Endothelial cell of umbilical vein (primary cell): Measurements from ENCODE around the gene PCED1B. TPM values are rescaled to one million over a fixed set of nuclear protein-coding genes. Genes with fewer than 3 reads are reported as not detected.
A peak's percentile ranks its signal among the peaks of the same experiment; 100 is the strongest.

Experiments
- BruUV-seq: library from RNA; stranded (reverse); fragments of 400-500 nt; replicated peaks from 2 replicates; lab custom pipeline; 2021; lab: Mats Ljungman, UMichigan
- CTCF ChIA-PET: fragments of 300-600, 350-600 bp; sonication (Branson Sonifier 250); formaldehyde crosslinking; loops from one replicate; lab custom pipeline; 2021; ENCODE audit warnings: antibody characterized with exemption, inconsistent platforms; lab: Charles Lee
- POLR2A ChIA-PET: fragments of 300-600, 350-600 bp; sonication (Branson Sonifier 250); formaldehyde crosslinking; loops from one replicate; lab custom pipeline; 2021; ENCODE audit warnings: antibody characterized with exemption, inconsistent platforms; lab: Charles Lee
- DNase-seq: peaks from one replicate; pipeline ENCODE4 v3.0.0-alpha.2; 2011; ENCODE audit warnings: low read depth, low spot score
- FAIRE-seq: peaks from 2 replicates; lab custom pipeline; 2011; peaks lifted over from hg19 to GRCh38; lab: Jason Lieb, UNC
- H2AFZ ChIP-seq: 2 replicates; pipeline ENCODE4 v1.6.0; 2012; ENCODE audit warnings: low read depth, low read length, control low read depth, inconsistent platforms
- H3K27ac ChIP-seq: 2 replicates; pipeline ENCODE4 v1.5.1; 2011; ENCODE audit warnings: low read depth, mild to moderate bottlenecking, control low read depth, low read length, moderate library complexity; ENCODE audit not compliant: insufficient read depth
- H3K27me3 ChIP-seq, 2 experiments: 2 replicates each; pipeline versions ENCODE4 v1.6.0 to v1.6.1; 2011; ENCODE audit warnings: low read length in 2 of 2, mixed read lengths in 1 of 2; ENCODE audit not compliant: control insufficient read depth in 2 of 2, insufficient read depth in 2 of 2
- H3K36me3 ChIP-seq, 2 experiments: 2 replicates in 1 of 2; 3 replicates in 1 of 2; pipeline ENCODE4 v1.5.1; 2011; ENCODE audit warnings: low read length in 2 of 2, mild to moderate bottlenecking in 1 of 2, moderate library complexity in 1 of 2; ENCODE audit not compliant: control insufficient read depth in 2 of 2, insufficient read depth in 2 of 2; ENCODE audit errors: extremely low read depth in 1 of 2
- H3K4me1 ChIP-seq: 3 replicates; pipeline ENCODE4 v1.5.1; 2011; ENCODE audit warnings: mild to moderate bottlenecking, low read length; ENCODE audit not compliant: control insufficient read depth, insufficient read depth; ENCODE audit errors: extremely low read depth
- H3K4me2 ChIP-seq: 2 replicates; pipeline ENCODE4 v1.6.1; 2011; ENCODE audit warnings: low read length, control low read depth, mixed read lengths; ENCODE audit not compliant: insufficient read depth
- H3K4me3 ChIP-seq, 3 experiments: fragments of 200-600 bp in 1 of 3; sonication (generic), shearing (Covaris generic) in 1 of 3; replicated peaks in 1 of 3; 2 replicates each; pipeline ENCODE4 v1.5.1; 2011 to 2016; ENCODE audit warnings: control low read depth in 3 of 3, low read length in 3 of 3, mild to moderate bottlenecking in 2 of 3, inconsistent platforms in 1 of 3, low read depth in 1 of 3, moderate library complexity in 1 of 3; ENCODE audit not compliant: insufficient read depth in 1 of 3
- H3K79me2 ChIP-seq: 2 replicates; pipeline ENCODE4 v1.6.0; 2012; ENCODE audit warnings: low read length, inconsistent platforms; ENCODE audit not compliant: control insufficient read depth, insufficient read depth
- H3K9ac ChIP-seq: replicated peaks from 2 replicates; pipeline ENCODE3; 2011; ENCODE audit warnings: low read length, control low read depth; ENCODE audit not compliant: insufficient read depth; ENCODE audit errors: extremely low read depth
- H3K9me1 ChIP-seq: replicated peaks from 3 replicates; pipeline ENCODE4 v1.6.0; 2011; ENCODE audit warnings: mild to moderate bottlenecking, low read length; ENCODE audit not compliant: control insufficient read depth, insufficient read depth; ENCODE audit errors: extremely low read depth
- H3K9me3 ChIP-seq: replicated peaks from 2 replicates; pipeline ENCODE4 v1.5.1; 2012; ENCODE audit warnings: low read length, inconsistent platforms; ENCODE audit not compliant: control insufficient read depth, insufficient read depth
- H4K20me1 ChIP-seq: replicated peaks from 2 replicates; pipeline ENCODE3; 2011; ENCODE audit warnings: mild to moderate bottlenecking, low read length; ENCODE audit not compliant: control insufficient read depth, insufficient read depth; ENCODE audit errors: extremely low read depth
- CTCF ChIP-seq, 2 donors: IDR thresholded peaks; 1 replicate in 1 of 2; 2 replicates in 1 of 2; pipeline ENCODE4 v1.5.1; 2011; ENCODE audit warnings: low read length in 2 of 2, mild to moderate bottlenecking in 2 of 2, moderate library complexity in 2 of 2, control low read depth in 1 of 2, inconsistent platforms in 1 of 2, low read depth in 1 of 2; ENCODE audit not compliant: insufficient read depth in 1 of 2; ENCODE audit errors: extremely low read depth in 1 of 2
- FOS ChIP-seq: IDR thresholded peaks from 2 replicates; pipeline ENCODE4 v1.6.1; 2011; ENCODE audit warnings: mild to moderate bottlenecking, low read length, moderate library complexity, borderline replicate concordance; ENCODE audit not compliant: insufficient read depth
- GATA2 ChIP-seq: IDR thresholded peaks from 2 replicates; pipeline ENCODE4 v1.7.0; 2011; ENCODE audit warnings: low read depth, mild to moderate bottlenecking, moderate library complexity, mixed read lengths, low read length; ENCODE audit not compliant: insufficient read length, insufficient read depth
- JUN ChIP-seq: IDR thresholded peaks from 2 replicates; pipeline ENCODE4 v1.6.1; 2011; ENCODE audit warnings: borderline replicate concordance, low read depth; ENCODE audit not compliant: insufficient read length, insufficient read depth
- POLR2A ChIP-seq: IDR thresholded peaks from 2 replicates; pipeline ENCODE4 v1.6.1; 2012; ENCODE audit warnings: low read depth, mild to moderate bottlenecking, control low read depth, low read length
- POLR2AphosphoS5 ChIP-seq: IDR thresholded peaks from 2 replicates; pipeline ENCODE4 v1.6.1; 2012; ENCODE audit warnings: low read depth, mild to moderate bottlenecking, control low read depth, low read length, moderate library complexity; ENCODE audit not compliant: insufficient read depth
- dilution Hi-C: fragments of 300-500 bp; cut with MboI; formaldehyde crosslinking; loops from one replicate; pipeline ENCODE4 v1.15.0; 2019; ENCODE audit warnings: low sequenced_read_pairs; ENCODE audit not compliant: extremely low pct_ligation_motif_present
- intact Hi-C: fragments of 100-400 bp; cut with micrococcal nuclease; formaldehyde crosslinking; loops from one replicate; pipeline ENCODE4 v1.10.0; 2022
- polyA plus RNA-seq, 4 experiments: library from polyadenylated mRNA; depleted of rRNA in 3 of 4; stranded (reverse) in 3 of 4; unstranded in 1 of 4; fragments of >200 nt; gene quantifications; 2 replicates each; pipeline versions ENCODE4 v1.2.1 to v1.2.3, GENCODE V29; 2011 to 2012; ENCODE audit warnings: missing spikeins in 1 of 4
- total RNA-seq: library from RNA; stranded (reverse); gene quantifications from 2 replicates; pipeline ENCODE4 v1.2.3, GENCODE V29; 2021

The PCED1B gene
- total and polyA plus RNA-seq, 2 donors (not counting 3 experiments of a cell fraction or from before 2014, with no cell fraction given), result 1.7 to 2.6 TPM

GRCh38 chr12:47249082-47249481, 169.7 kb downstream of the PCED1B start:
- H3K27ac ChIP-seq, result no peak overlapping the region
- no peak overlapping the region for H3K4me3 ChIP-seq
- H3K9ac ChIP-seq, result no peak overlapping the region
- H3K4me1 ChIP-seq, result peaks cover 7% of the 10 kb centered on the region
- peak; percentile 21 for FAIRE-seq
- no peaks in the 10 kb centered on the region for H4K20me1 ChIP-seq
- H3K79me2 ChIP-seq, result no peaks in the 10 kb centered on the region
- H3K4me2 ChIP-seq, result peak overlapping the region; percentile 17
- no peak overlapping the region for H2AFZ ChIP-seq
- intact Hi-C loops (no loop called here), dilution Hi-C loops (no loop called here)
- no peaks in the 10 kb centered on the region for H3K9me3 ChIP-seq
- no peak for TF ChIP-seq POLR2AphosphoS5
- no peak for TF ChIP-seq GATA2
- no peak for TF ChIP-seq FOS
- TF ChIP-seq JUN, result no peak
- TF ChIP-seq POLR2A, result no peak
- no peak for TF ChIP-seq CTCF (IDR thresholded peaks at IDR 0.05; ENCODE audit: extremely low read depth in 1 of 2, insufficient read depth in 1 of 2, low read depth in 1 of 2, low read length in 2 of 2)
- DNase-seq, result no peak
- no peaks in the 10 kb centered on the region for H3K9me1 ChIP-seq
- H3K36me3 ChIP-seq, result no peaks in the 10 kb centered on the region
- no peaks in the 10 kb centered on the region for H3K27me3 ChIP-seq
- ChIA-PET CTCF (interaction anchor here (0.8 to 1.0 kb wide), 3 partner anchors 11 to 217 kb away, joined by 3 read pairs; no protein-coding TSS in a partner anchor), POLR2A (no interaction called here)
- BruUV-seq, result no TSS peak
